ENCODE results near the gene LIMK1. TPM values are rescaled to one million over a fixed set of nuclear protein-coding genes. Genes with fewer than 3 reads are reported as not detected.

The LIMK1 gene
- total RNA-seq, 1 experiment from 2014 or later, result 56.3 TPM

GRCh38 chr7:74064696-74065095 is 18.9 kb upstream of the LIMK1 start (continued):
- TF ChIP-seq, protein P1, sequence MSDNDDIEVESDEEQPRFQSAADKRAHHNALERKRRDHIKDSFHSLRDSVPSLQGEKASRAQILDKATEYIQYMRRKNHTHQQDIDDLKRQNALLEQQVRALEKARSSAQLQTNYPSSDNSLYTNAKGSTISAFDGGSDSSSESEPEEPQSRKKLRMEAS (IDR thresholded peaks at IDR 0.05), result no peak
- no peak for TF ChIP-seq SRF (IDR thresholded peaks at IDR 0.05; ENCODE audit: low read depth)
- TF ChIP-seq ELF1 (IDR thresholded peaks at IDR 0.05; ENCODE audit: borderline replicate concordance, low read depth), result no peak
- TF ChIP-seq POLR2A (IDR thresholded peaks at IDR 0.05; ENCODE audit: borderline replicate concordance, extremely low read depth, insufficient read depth, insufficient read length), result no peak
- no peak for TF ChIP-seq CTCF (IDR thresholded peaks at IDR 0.05 in 2 of 3, conservative IDR thresholded peaks at IDR 0.05 in 1 of 3; ENCODE audit: borderline replicate concordance in 1 of 3, insufficient read depth in 1 of 3, low read depth in 2 of 3, low read length in 2 of 3)
- TF ChIP-seq CEBPB (IDR thresholded peaks at IDR 0.05; ENCODE audit: low read depth), result no peak
- TF ChIP-seq FOSL1 (IDR thresholded peaks at IDR 0.05; ENCODE audit: low read depth), result no peak
- TF ChIP-seq, protein P2, sequence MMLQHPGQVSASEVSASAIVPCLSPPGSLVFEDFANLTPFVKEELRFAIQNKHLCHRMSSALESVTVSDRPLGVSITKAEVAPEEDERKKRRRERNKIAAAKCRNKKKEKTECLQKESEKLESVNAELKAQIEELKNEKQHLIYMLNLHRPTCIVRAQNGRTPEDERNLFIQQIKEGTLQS (IDR thresholded peaks at IDR 0.05), result no peak

GRCh38 chr7:74066626-74067025 is 17.0 kb upstream of the LIMK1 start:
- Histone ChIP-seq H4K20me1 (ENCODE audit: insufficient read depth) (no peaks in the 10 kb centered on the region), H3K4me2 (ENCODE audit: low read length) (no peak overlapping the region), H3K9me2 (ENCODE audit: insufficient read depth) (no peaks in the 10 kb centered on the region), H3K36me3 (ENCODE audit: control insufficient read depth in 1 of 2, insufficient read depth in 2 of 2, low read length in 2 of 2) (no peaks in the 10 kb centered on the region), H3K4me1 (ENCODE audit: control insufficient read depth in 1 of 2, insufficient read depth in 2 of 2, low read length in 2 of 2) (peaks cover 5 to 31% of the 10 kb centered on the region in 2 experiments), H3K27me3 (ENCODE audit: insufficient read depth, low read length) (no peaks in the 10 kb centered on the region), H3K9me3 (ENCODE audit: control insufficient read depth in 1 of 2, insufficient read depth in 1 of 2, low read depth in 1 of 2, low read length in 2 of 2) (no peaks in the 10 kb centered on the region), H3K4me3 (replicated peaks in 1 of 2; ENCODE audit: low read depth in 1 of 2, low read length in 2 of 2) (no peak overlapping the region), H2AFZ (ENCODE audit: low read depth, low read length, poor library complexity, severe bottlenecking) (no peak overlapping the region), H3K27ac (ENCODE audit: low read depth, low read length) (no peak overlapping the region), H3K79me2 (ENCODE audit: insufficient read depth, low read length) (no peaks in the 10 kb centered on the region), H3K9ac (ENCODE audit: low read length) (no peak overlapping the region)
- ChIA-PET RAD21 (ENCODE audit: low non-redundant PET in 1 of 2, low total read pairs in 2 of 2, uncharacterized antibody in 2 of 2, unreplicated experiment in 2 of 2) (interaction anchor here in 1 of 2 experiments (0.9 kb wide), 1 partner anchor 140 kb away, joined by 3 read pairs; no protein-coding TSS in a partner anchor), POLR2A (no interaction called here), CTCF (interaction anchor here (1.0 kb wide), 1 partner anchor 117 kb away, joined by 4 read pairs; no protein-coding TSS in a partner anchor)
- intact Hi-C loops (cut with micrococcal nuclease), result loop anchor here (1.0 to 5.0 kb wide), 2 partner anchors 137 to 336 kb away; no protein-coding TSS in a partner anchor
- TF ChIP-seq ZNF274 (IDR thresholded peaks at IDR 0.05; ENCODE audit: low read depth, low read length), result no peak
- TF ChIP-seq POLR2AphosphoS5 (IDR thresholded peaks at IDR 0.05; ENCODE audit: low read depth, low read length), result no peak
- TF ChIP-seq CEBPB (IDR thresholded peaks at IDR 0.05; ENCODE audit: low read depth), result no peak
- no peak for TF ChIP-seq SRF (IDR thresholded peaks at IDR 0.05; ENCODE audit: low read depth)
- no peak for TF ChIP-seq JUND (IDR thresholded peaks at IDR 0.05)
- no peak for TF ChIP-seq ZFX (IDR thresholded peaks at IDR 0.05)
- TF ChIP-seq SIN3A (IDR thresholded peaks at IDR 0.05; ENCODE audit: low read depth), result no peak
- no peak for TF ChIP-seq ELF1 (IDR thresholded peaks at IDR 0.05; ENCODE audit: borderline replicate concordance, low read depth)
- TF ChIP-seq, protein P2 (IDR thresholded peaks at IDR 0.05), result no peak
- TF ChIP-seq, protein P1 (IDR thresholded peaks at IDR 0.05), result no peak
- TF ChIP-seq EZH2phosphoT487 (IDR thresholded peaks at IDR 0.05; ENCODE audit: borderline replicate concordance), result no peak
- DNase-seq (ENCODE audit: low read depth, low spot score) (no peak), ATAC-seq (no peak)
- BruUV-seq (replicated peaks), result no TSS peak

All from HCT116 (cell line).